Measurements from ENCODE around the gene TTC21A.

The TTC21A gene

GRCh38 chr3:39100500-39100886, 7.0 kb upstream of the TTC21A start:
- H3K36me3 ChIP-seq (ENCODE audit: low read length) = no peaks in the 10 kb centered on the region
- H3K4me2 ChIP-seq (ENCODE audit: low read depth, low read length, poor library complexity, severe bottlenecking) = no peak overlapping the region
- H3K79me2 ChIP-seq (ENCODE audit: insufficient read depth, low read length) = no peaks in the 10 kb centered on the region
- H3K9ac ChIP-seq (ENCODE audit: low read length) = no peak overlapping the region
- H3K9me2 ChIP-seq (replicated peaks; ENCODE audit: insufficient read depth, low read length) = no peaks in the 10 kb centered on the region
- H3F3A ChIP-seq (ENCODE audit: insufficient read depth) = no peaks in the 10 kb centered on the region
- H3K4me3 ChIP-seq (ENCODE audit: insufficient read depth, low read length, poor library complexity, severe bottlenecking) = no peak overlapping the region
- H3K27ac ChIP-seq (ENCODE audit: low read depth, low read length) = no peak overlapping the region
- H4K20me1 ChIP-seq (ENCODE audit: low read depth, low read length) = no peaks in the 10 kb centered on the region
- TF ChIP-seq CTCF (IDR thresholded peaks at IDR 0.05; ENCODE audit: insufficient read depth, low read length, poor library complexity, severe bottlenecking) = no peak
- no peak for TF ChIP-seq EZH2phosphoT487 (conservative IDR thresholded peaks at IDR 0.05; ENCODE audit: low read length)
- H3K9me3 ChIP-seq (ENCODE audit: insufficient read depth, low read length) = no peaks in the 10 kb centered on the region
- H3K27me3 ChIP-seq (ENCODE audit: low read length) = no peaks in the 10 kb centered on the region
- no peak overlapping the region for H2AFZ ChIP-seq (ENCODE audit: low read depth, low read length, severe bottlenecking)

GRCh38 chr3:39101022-39101689, 6.3 kb upstream of the TTC21A start:
- Histone ChIP-seq H3K4me2 (ENCODE audit: low read depth, low read length, poor library complexity, severe bottlenecking) (no peak overlapping the region), H3K27me3 (ENCODE audit: low read length) (no peaks in the 10 kb centered on the region), H2AFZ (ENCODE audit: low read depth, low read length, severe bottlenecking) (no peak overlapping the region), H3K9me2 (replicated peaks; ENCODE audit: insufficient read depth, low read length) (no peaks in the 10 kb centered on the region), H3K79me2 (ENCODE audit: insufficient read depth, low read length) (no peaks in the 10 kb centered on the region), H4K20me1 (ENCODE audit: low read depth, low read length) (no peaks in the 10 kb centered on the region), H3K4me3 (ENCODE audit: insufficient read depth, low read length, poor library complexity, severe bottlenecking) (no peak overlapping the region), H3K9me3 (ENCODE audit: insufficient read depth, low read length) (no peaks in the 10 kb centered on the region), H3F3A (ENCODE audit: insufficient read depth) (no peaks in the 10 kb centered on the region), H3K9ac (ENCODE audit: low read length) (no peak overlapping the region), H3K36me3 (ENCODE audit: low read length) (no peaks in the 10 kb centered on the region), H3K27ac (ENCODE audit: low read depth, low read length) (no peak overlapping the region)
- TF ChIP-seq EZH2phosphoT487 (conservative IDR thresholded peaks at IDR 0.05; ENCODE audit: low read length) (no peak), CTCF (IDR thresholded peaks at IDR 0.05; ENCODE audit: insufficient read depth, low read length, poor library complexity, severe bottlenecking) (peak; percentile 88)

GRCh38 chr3:39102504-39103323, 4.8 kb upstream of the TTC21A start:
- TF ChIP-seq CTCF (IDR thresholded peaks at IDR 0.05; ENCODE audit: insufficient read depth, low read length, poor library complexity, severe bottlenecking) = no peak
- no peak for TF ChIP-seq EZH2phosphoT487 (conservative IDR thresholded peaks at IDR 0.05; ENCODE audit: low read length)
- Histone ChIP-seq H3K27ac (ENCODE audit: low read depth, low read length) (no peak overlapping the region), H3K4me3 (ENCODE audit: insufficient read depth, low read length, poor library complexity, severe bottlenecking) (no peak overlapping the region), H3K79me2 (ENCODE audit: insufficient read depth, low read length) (no peaks in the 10 kb centered on the region), H3K9ac (ENCODE audit: low read length) (no peak overlapping the region), H2AFZ (ENCODE audit: low read depth, low read length, severe bottlenecking) (no peak overlapping the region), H3K9me3 (ENCODE audit: insufficient read depth, low read length) (no peaks in the 10 kb centered on the region), H3K4me2 (ENCODE audit: low read depth, low read length, poor library complexity, severe bottlenecking) (no peak overlapping the region), H3K27me3 (ENCODE audit: low read length) (no peaks in the 10 kb centered on the region), H3K9me2 (replicated peaks; ENCODE audit: insufficient read depth, low read length) (no peaks in the 10 kb centered on the region), H3K36me3 (ENCODE audit: low read length) (no peaks in the 10 kb centered on the region), H3F3A (ENCODE audit: insufficient read depth) (no peaks in the 10 kb centered on the region), H4K20me1 (ENCODE audit: low read depth, low read length) (no peaks in the 10 kb centered on the region)
